Neural progenitor cell (in vitro differentiated cells): ENCODE results near the gene OR6B2. TPM values are rescaled to one million over a fixed set of nuclear protein-coding genes. Genes with fewer than 3 reads are reported as not detected.

Experiments
- DNase-seq: peaks from one replicate; pipeline ENCODE4 v3.0.0-alpha.2; 2016; ENCODE audit warnings: low spot score
- H2AFZ ChIP-seq: fragments of 200-600 bp; sonication (generic); replicated peaks from 2 replicates; pipeline ENCODE4 v1.6.1; 2016; ENCODE audit warnings: antibody characterized with exemption
- H3F3A ChIP-seq: fragments of 200-600 bp; sonication (generic); 2 replicates; pipeline ENCODE4 v1.6.1; 2016; ENCODE audit warnings: antibody characterized with exemption, low read depth
- H3K27ac ChIP-seq: fragments of 200-600 bp; sonication (generic); 2 replicates; pipeline ENCODE4 v1.5.1; 2016; ENCODE audit warnings: mild to moderate bottlenecking
- H3K27me3 ChIP-seq: fragments of 200-600 bp; sonication (generic); 2 replicates; pipeline ENCODE4 v1.6.1; 2016; ENCODE audit warnings: mild to moderate bottlenecking, moderate library complexity
- H3K36me3 ChIP-seq: fragments of 200-600 bp; sonication (generic); 2 replicates; pipeline ENCODE4 v1.5.1; 2016
- H3K4me1 ChIP-seq: fragments of 200-600 bp; sonication (generic); 2 replicates; pipeline ENCODE4 v1.6.1; 2016; ENCODE audit warnings: mixed run types
- H3K4me2 ChIP-seq: fragments of 200-600 bp; sonication (generic); 2 replicates; pipeline ENCODE4 v1.6.1; 2016
- H3K4me3 ChIP-seq: fragments of 200-600 bp; sonication (generic); 2 replicates; pipeline ENCODE4 v1.5.1; 2016
- H3K79me2 ChIP-seq: fragments of 200-600 bp; sonication (generic); 2 replicates; pipeline ENCODE4 v1.6.1; 2016; ENCODE audit warnings: low read depth
- H3K9ac ChIP-seq: fragments of 200-600 bp; sonication (generic); 2 replicates; pipeline ENCODE4 v1.6.1; 2016
- H3K9me3 ChIP-seq: fragments of 200-600 bp; sonication (generic); 2 replicates; pipeline ENCODE4 v1.5.1; 2016; ENCODE audit warnings: low read depth
- H4K20me1 ChIP-seq: fragments of 200-600 bp; sonication (generic); 2 replicates; pipeline ENCODE4 v1.6.1; 2016; ENCODE audit warnings: low read depth
- H3K27ac Mint-ChIP-seq: 3 replicates; pipeline ENCODE4 v1.8.0; 2021; ENCODE audit warnings: mixed read lengths
- H3K27me3 Mint-ChIP-seq: 2 replicates; pipeline ENCODE4 v1.8.0; 2022; ENCODE audit warnings: low read depth, mild to moderate bottlenecking, inconsistent platforms, moderate library complexity, mixed read lengths; ENCODE audit not compliant: insufficient read depth
- H3K36me3 Mint-ChIP-seq: 3 replicates; pipeline ENCODE4 v1.8.0; 2021; ENCODE audit warnings: mixed read lengths
- H3K4me1 Mint-ChIP-seq: 3 replicates; pipeline ENCODE4 v1.8.0; 2021; ENCODE audit warnings: mixed read lengths
- H3K4me3 Mint-ChIP-seq: 3 replicates; pipeline ENCODE4 v1.8.0; 2021; ENCODE audit warnings: mild to moderate bottlenecking, moderate library complexity, mixed read lengths
- H3K9me3 Mint-ChIP-seq: 3 replicates; pipeline ENCODE4 v1.8.0; 2020; ENCODE audit warnings: mixed read lengths
- CTCF ChIP-seq: fragments of 200-600 bp; sonication (generic); IDR thresholded peaks from 2 replicates; pipeline ENCODE4 v1.5.1; 2017; ENCODE audit warnings: antibody characterized with exemption, mild to moderate bottlenecking
- EZH2 ChIP-seq: fragments of 200-600 bp; sonication (generic); IDR thresholded peaks from 2 replicates; pipeline ENCODE4 v1.6.1; 2017; ENCODE audit warnings: antibody characterized with exemption, mild to moderate bottlenecking, moderate library complexity
- EZH2phosphoT487 ChIP-seq: fragments of 200-600 bp; sonication (generic); IDR thresholded peaks from 2 replicates; pipeline ENCODE4 v1.6.1; 2017; ENCODE audit warnings: antibody characterized with exemption
- total RNA-seq: library from RNA; depleted of rRNA; stranded (reverse); fragments of >200 nt; gene quantifications from 2 replicates; pipeline ENCODE4 v1.2.3, GENCODE V29; 2015; ENCODE audit warnings: low replicate concordance

Gene OR6B2
- total RNA-seq, 1 donor from 2014 or later = not detected

GRCh38 chr2:240052524-240052923 is 22.3 kb upstream of the OR6B2 start:
- TF ChIP-seq EZH2 = no peak
- no peak for TF ChIP-seq EZH2phosphoT487
- no peak for TF ChIP-seq CTCF
- Histone ChIP-seq H3K4me1 (no peaks in the 10 kb centered on the region), H3K9ac (no peak overlapping the region), H3K4me3 (no peak overlapping the region), H4K20me1 (no peaks in the 10 kb centered on the region), H3K9me3 (no peaks in the 10 kb centered on the region), H2AFZ (no peak overlapping the region), H3F3A (no peaks in the 10 kb centered on the region), H3K27ac (no peak overlapping the region), H3K79me2 (no peaks in the 10 kb centered on the region), H3K4me2 (no peak overlapping the region), H3K27me3 (peaks cover 87% of the 10 kb centered on the region), H3K36me3 (no peaks in the 10 kb centered on the region)
- no peak overlapping the region for H3K4me3 Mint-ChIP-seq
- H3K27ac Mint-ChIP-seq = no peak overlapping the region
- peaks cover 14% of the 10 kb centered on the region for H3K27me3 Mint-ChIP-seq
- no peak for DNase-seq
- peaks cover 4% of the 10 kb centered on the region for H3K4me1 Mint-ChIP-seq
- no peaks in the 10 kb centered on the region for H3K36me3 Mint-ChIP-seq
- H3K9me3 Mint-ChIP-seq = no peaks in the 10 kb centered on the region

- H3K27ac ChIP-seq = no peak overlapping the region
These were observed 21.5 kb upstream of the OR6B2 start for GRCh38 chr2:240051697-240052096.

DNA sequence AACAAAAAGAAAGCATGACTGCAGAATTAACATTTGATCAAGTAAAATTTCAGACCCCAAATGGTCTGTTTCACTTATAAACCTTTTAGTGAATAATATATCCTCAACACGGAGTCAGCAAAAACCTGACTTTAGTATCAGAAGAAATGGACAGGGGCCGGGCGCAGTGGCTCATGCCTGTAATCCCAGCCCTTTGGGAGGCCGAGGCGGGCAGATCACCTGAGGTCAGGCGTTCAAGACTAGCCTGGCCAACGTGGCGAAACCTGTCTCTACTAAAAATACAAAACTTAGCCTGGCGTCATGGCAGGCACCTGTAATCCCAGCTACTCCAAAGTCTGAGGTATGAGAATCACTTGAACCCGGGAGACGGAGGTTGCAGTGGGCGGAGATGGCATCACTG is 20.0 kb upstream of the OR6B2 start:
- Histone ChIP-seq H3K27me3 (peaks cover 81% of the 10 kb centered on the region), H2AFZ (no peak overlapping the region), H3K4me1 (no peaks in the 10 kb centered on the region), H3F3A (no peaks in the 10 kb centered on the region), H4K20me1 (no peaks in the 10 kb centered on the region), H3K4me3 (no peak overlapping the region), H3K79me2 (no peaks in the 10 kb centered on the region), H3K27ac (no peak overlapping the region), H3K36me3 (no peaks in the 10 kb centered on the region), H3K9ac (no peak overlapping the region), H3K9me3 (no peaks in the 10 kb centered on the region), H3K4me2 (no peak overlapping the region)
- no peak overlapping the region for H3K27ac Mint-ChIP-seq
- peaks cover 4% of the 10 kb centered on the region for H3K4me1 Mint-ChIP-seq
- DNase-seq = no peak
- peaks cover 13% of the 10 kb centered on the region for H3K27me3 Mint-ChIP-seq
- no peaks in the 10 kb centered on the region for H3K36me3 Mint-ChIP-seq
- no peaks in the 10 kb centered on the region for H3K9me3 Mint-ChIP-seq
- no peak overlapping the region for H3K4me3 Mint-ChIP-seq
- no peak for TF ChIP-seq EZH2
- TF ChIP-seq EZH2phosphoT487 = no peak
- no peak for TF ChIP-seq CTCF

More at GRCh38 chr2:240051697-240052096, 21.5 kb upstream of the OR6B2 start:
- no peak overlapping the region for H2AFZ ChIP-seq
- peaks cover 14% of the 10 kb centered on the region for H3K27me3 Mint-ChIP-seq
- DNase-seq = no peak
- TF ChIP-seq CTCF (no peak), EZH2 (no peak), EZH2phosphoT487 (no peak)
- no peaks in the 10 kb centered on the region for H3F3A ChIP-seq
- no peaks in the 10 kb centered on the region for H3K9me3 Mint-ChIP-seq
- H3K4me1 ChIP-seq = no peaks in the 10 kb centered on the region
- no peaks in the 10 kb centered on the region for H3K9me3 ChIP-seq
- no peaks in the 10 kb centered on the region for H3K79me2 ChIP-seq
- H3K4me3 ChIP-seq = no peak overlapping the region
- H4K20me1 ChIP-seq = no peaks in the 10 kb centered on the region
- no peaks in the 10 kb centered on the region for H3K36me3 ChIP-seq
- H3K4me3 Mint-ChIP-seq = no peak overlapping the region
- H3K27ac Mint-ChIP-seq = no peak overlapping the region
- H3K9ac ChIP-seq = no peak overlapping the region
- H3K4me2 ChIP-seq = no peak overlapping the region
- H3K4me1 Mint-ChIP-seq = peaks cover 4% of the 10 kb centered on the region
- H3K36me3 Mint-ChIP-seq = no peaks in the 10 kb centered on the region
- peaks cover 91% of the 10 kb centered on the region for H3K27me3 ChIP-seq
